ENCODE results near the gene SPTLC1.

DNA sequence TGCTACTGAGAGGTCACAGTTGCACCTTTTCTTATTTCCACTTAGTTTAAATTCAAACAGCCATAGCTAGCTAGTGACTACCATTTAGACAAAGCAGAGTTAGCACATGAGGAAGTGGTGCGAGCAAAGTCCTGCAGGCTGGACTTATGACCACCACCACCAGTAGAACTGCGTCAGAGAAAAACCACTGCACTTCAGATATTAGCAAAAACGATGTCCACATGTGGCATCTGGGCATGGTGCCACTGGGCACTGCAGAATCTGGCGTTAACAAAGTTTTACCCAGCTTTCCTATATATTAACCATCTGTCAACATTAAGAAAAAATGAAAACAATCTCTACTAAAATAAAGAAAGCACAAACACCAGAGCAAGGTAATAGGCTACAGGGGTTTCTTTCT is 80.1 kb downstream of the SPTLC1 start:
- TF ChIP-seq, protein P1, sequence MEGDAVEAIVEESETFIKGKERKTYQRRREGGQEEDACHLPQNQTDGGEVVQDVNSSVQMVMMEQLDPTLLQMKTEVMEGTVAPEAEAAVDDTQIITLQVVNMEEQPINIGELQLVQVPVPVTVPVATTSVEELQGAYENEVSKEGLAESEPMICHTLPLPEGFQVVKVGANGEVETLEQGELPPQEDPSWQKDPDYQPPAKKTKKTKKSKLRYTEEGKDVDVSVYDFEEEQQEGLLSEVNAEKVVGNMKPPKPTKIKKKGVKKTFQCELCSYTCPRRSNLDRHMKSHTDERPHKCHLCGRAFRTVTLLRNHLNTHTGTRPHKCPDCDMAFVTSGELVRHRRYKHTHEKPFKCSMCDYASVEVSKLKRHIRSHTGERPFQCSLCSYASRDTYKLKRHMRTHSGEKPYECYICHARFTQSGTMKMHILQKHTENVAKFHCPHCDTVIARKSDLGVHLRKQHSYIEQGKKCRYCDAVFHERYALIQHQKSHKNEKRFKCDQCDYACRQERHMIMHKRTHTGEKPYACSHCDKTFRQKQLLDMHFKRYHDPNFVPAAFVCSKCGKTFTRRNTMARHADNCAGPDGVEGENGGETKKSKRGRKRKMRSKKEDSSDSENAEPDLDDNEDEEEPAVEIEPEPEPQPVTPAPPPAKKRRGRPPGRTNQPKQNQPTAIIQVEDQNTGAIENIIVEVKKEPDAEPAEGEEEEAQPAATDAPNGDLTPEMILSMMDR (IDR thresholded peaks at IDR 0.05): no peak
- TF ChIP-seq POLR2A (IDR thresholded peaks at IDR 0.05): no peak

All from testis (tissue), 2 donors.